MCF 10A (cell line): ENCODE measurements around the gene RBMX. TPM values are rescaled to one million over a fixed set of nuclear protein-coding genes. Genes with fewer than 3 reads are reported as not detected.

Source experiments
- BruUV-seq: library from RNA; stranded (reverse); fragments of 400-500 nt; replicated peaks from 2 replicates; lab custom pipeline; 2021; lab: Mats Ljungman, UMichigan
- CTCF ChIA-PET: fragments of 300-600 bp; sonication (Branson Sonifier 250); formaldehyde crosslinking; extraction: SDS; loops from one replicate; lab custom pipeline; 2021; ENCODE audit warnings: antibody characterized with exemption, inconsistent platforms; lab: Yijun Ruan, JAX
- POLR2A ChIA-PET: fragments of 300-600, 350-650 bp; sonication (Branson Sonifier 250); formaldehyde crosslinking; extraction: SDS; loops from one replicate; lab custom pipeline; 2020; ENCODE audit warnings: antibody characterized with exemption, inconsistent platforms; lab: Yijun Ruan, JAX
- DNase-seq: peaks from one replicate; pipeline ENCODE4 v3.0.0-alpha.2; 2018; ENCODE audit not compliant: unreplicated experiment
- H3K27ac Mint-ChIP-seq: one replicate; pipeline ENCODE4 v1.8.0; 2022; ENCODE audit warnings: mild to moderate bottlenecking, low read depth, mixed read lengths; ENCODE audit not compliant: unreplicated experiment
- H3K27me3 Mint-ChIP-seq: one replicate; pipeline ENCODE4 v1.8.0; 2022; ENCODE audit warnings: mixed read lengths; ENCODE audit not compliant: insufficient read depth, unreplicated experiment
- H3K36me3 Mint-ChIP-seq: one replicate; pipeline ENCODE4 v1.8.0; 2022; ENCODE audit warnings: mild to moderate bottlenecking, moderate library complexity, mixed read lengths; ENCODE audit not compliant: insufficient read depth, unreplicated experiment
- H3K4me1 Mint-ChIP-seq: one replicate; pipeline ENCODE4 v1.8.0; 2022; ENCODE audit warnings: mixed read lengths; ENCODE audit not compliant: insufficient read depth, unreplicated experiment
- H3K4me3 Mint-ChIP-seq: one replicate; pipeline ENCODE4 v1.8.0; 2022; ENCODE audit warnings: mild to moderate bottlenecking, moderate library complexity, mixed read lengths; ENCODE audit not compliant: unreplicated experiment
- H3K9me3 Mint-ChIP-seq: one replicate; pipeline ENCODE4 v1.8.0; 2022; ENCODE audit warnings: mixed read lengths; ENCODE audit not compliant: unreplicated experiment
- CTCF ChIP-seq: fragments of 200-600 bp; IDR thresholded peaks from one replicate; pipeline ENCODE4 v1.8.0; 2022; ENCODE audit warnings: antibody characterized with exemption, mild to moderate bottlenecking; ENCODE audit not compliant: unreplicated experiment
- intact Hi-C: fragments of 100-400 bp; cut with micrococcal nuclease; formaldehyde crosslinking; loops from 2 replicates; pipeline ENCODE4 v1.14.1; 2022
- total RNA-seq: library from RNA; stranded (reverse); gene quantifications from 2 replicates; pipeline ENCODE4 v1.2.3, GENCODE V29; 2022

RBMX gene
- total RNA-seq, 1 experiment from 2014 or later: 333 TPM

GRCh38 chrX:136862546-136862945 is 18.0 kb downstream of the RBMX start:
- Mint-ChIP-seq H3K27me3 (no peaks in the 10 kb centered on the region), H3K4me1 (no peaks in the 10 kb centered on the region), H3K4me3 (no peak overlapping the region), H3K36me3 (peaks cover 69% of the 10 kb centered on the region), H3K9me3 (no peaks in the 10 kb centered on the region), H3K27ac (no peak overlapping the region)
- TF ChIP-seq CTCF: no peak
- ChIA-PET CTCF (interaction anchor here (0.8 to 0.9 kb wide), 2 partner anchors 63 to 85 kb away, joined by 3 to 5 read pairs; no protein-coding TSS in a partner anchor), POLR2A (interaction anchor here (0.7 to 1.4 kb wide), 4 partner anchors 17 to 607 kb away, joined by 3 to 5 read pairs (median 4); partner anchors contain the start of gene RBMX)
- intact Hi-C loops: no loop called here
- DNase-seq: no peak
- BruUV-seq: no TSS peak

- no peak for TF ChIP-seq CTCF
- Mint-ChIP-seq H3K36me3 (peaks cover 64% of the 10 kb centered on the region), H3K27ac (no peak overlapping the region), H3K4me3 (no peak overlapping the region), H3K4me1 (no peaks in the 10 kb centered on the region), H3K9me3 (no peaks in the 10 kb centered on the region), H3K27me3 (no peaks in the 10 kb centered on the region)
- ChIA-PET POLR2A (interaction anchor here (0.7 to 1.4 kb wide), 4 partner anchors 17 to 152 kb away, joined by 3 to 5 read pairs (median 4); partner anchors contain the start of gene RBMX), CTCF (no interaction called here)
- intact Hi-C loops: no loop called here
- no peak for DNase-seq
- no TSS peak for BruUV-seq
Observed at GRCh38 chrX:136861877-136862276, 18.6 kb downstream of the RBMX start.

- H3K9me3 Mint-ChIP-seq: no peaks in the 10 kb centered on the region
- ChIA-PET CTCF (no interaction called here), POLR2A (no interaction called here)
- no peaks in the 10 kb centered on the region for H3K4me1 Mint-ChIP-seq
- no TSS peak for BruUV-seq
- no peak overlapping the region for H3K27ac Mint-ChIP-seq
- no peak for DNase-seq
- H3K27me3 Mint-ChIP-seq: no peaks in the 10 kb centered on the region
- TF ChIP-seq CTCF: no peak
- no peak overlapping the region for H3K4me3 Mint-ChIP-seq
- intact Hi-C loops: no loop called here
- peaks cover 39% of the 10 kb centered on the region for H3K36me3 Mint-ChIP-seq
Observed at GRCh38 chrX:136858007-136858756, 22.3 kb downstream of the RBMX start.

GRCh38 chrX:136856551-136856950 is 24.0 kb downstream of the RBMX start:
- intact Hi-C loops: no loop called here
- no peaks in the 10 kb centered on the region for H3K27me3 Mint-ChIP-seq

More at GRCh38 chrX:136856551-136856950, 24.0 kb downstream of the RBMX start:
- H3K9me3 Mint-ChIP-seq: no peaks in the 10 kb centered on the region
- no peak for TF ChIP-seq CTCF
- H3K36me3 Mint-ChIP-seq: peaks cover 32% of the 10 kb centered on the region
- no peak overlapping the region for H3K4me3 Mint-ChIP-seq
- ChIA-PET POLR2A (no interaction called here), CTCF (no interaction called here)
- no peaks in the 10 kb centered on the region for H3K4me1 Mint-ChIP-seq
- H3K27ac Mint-ChIP-seq: no peak overlapping the region
- BruUV-seq: no TSS peak
- no peak for DNase-seq
